WTC11 (cell line): ENCODE data around the gene KDM1B. TPM values are rescaled to one million over a fixed set of nuclear protein-coding genes. Genes with fewer than 3 reads are reported as not detected.

Experiments used
- ATAC-seq: fragments of 200-7000 bp; cut with Tn5 transposase; 2 replicates; pipeline ENCODE4 v1.10.0; 2021; ENCODE audit warnings: mild to moderate bottlenecking, moderate library complexity
- CTCF ChIA-PET: fragments of 300-600 bp; sonication (Branson Sonifier 250); formaldehyde crosslinking; loops from one replicate; lab custom pipeline; 2021; ENCODE audit warnings: antibody characterized with exemption; lab: Charles Lee
- POLR2A ChIA-PET: fragments of 350-600 bp; sonication (Branson Sonifier 250); formaldehyde crosslinking; loops from one replicate; lab custom pipeline; 2021; ENCODE audit warnings: antibody characterized with exemption; lab: Charles Lee
- DNase-seq: peaks from one replicate; pipeline ENCODE4 v3.0.0; 2021; ENCODE audit warnings: low spot score
- H3K27ac Mint-ChIP-seq: 2 replicates; pipeline ENCODE4 v1.8.0; 2021; ENCODE audit warnings: mixed read lengths
- H3K27me3 Mint-ChIP-seq: 2 replicates; pipeline ENCODE4 v1.8.0; 2021; ENCODE audit warnings: low read depth, mild to moderate bottlenecking, moderate library complexity, mixed read lengths
- H3K36me3 Mint-ChIP-seq: 2 replicates; pipeline ENCODE4 v1.8.0; 2021; ENCODE audit warnings: mixed read lengths
- H3K4me1 Mint-ChIP-seq: 2 replicates; pipeline ENCODE4 v1.8.0; 2022; ENCODE audit warnings: mixed read lengths
- H3K4me3 Mint-ChIP-seq: 2 replicates; pipeline ENCODE4 v1.8.0; 2021; ENCODE audit warnings: mild to moderate bottlenecking, moderate library complexity, mixed read lengths
- H3K9me3 Mint-ChIP-seq: 2 replicates; pipeline ENCODE4 v1.8.0; 2021; ENCODE audit warnings: mixed read lengths
- ETV6 ChIP-seq: sonication (generic); formaldehyde crosslinking; IDR thresholded peaks from 2 replicates; pipeline ENCODE4 v1.8.1; 2022; ENCODE audit warnings: mild to moderate bottlenecking, missing genetic modification reagents
- GABPB1 ChIP-seq: sonication (generic); formaldehyde crosslinking; IDR thresholded peaks from 2 replicates; pipeline ENCODE4 v1.8.1; 2023; ENCODE audit warnings: mild to moderate bottlenecking, missing genetic modification reagents
- HMGA2 ChIP-seq: fragments of 250-450 bp; sonication (Bioruptor Pico); IDR thresholded peaks from 2 replicates; pipeline ENCODE4 v1.4.0; 2021; ENCODE audit warnings: mild to moderate bottlenecking, moderate library complexity
- NFATC4 ChIP-seq: fragments of 250-450 bp; sonication (Bioruptor Pico); IDR thresholded peaks from 2 replicates; pipeline ENCODE4 v1.9.0; 2021; ENCODE audit warnings: mild to moderate bottlenecking
- TCF7 ChIP-seq: sonication (generic); formaldehyde crosslinking; IDR thresholded peaks from 2 replicates; pipeline ENCODE4 v1.8.0; 2022; ENCODE audit warnings: mild to moderate bottlenecking, low read depth, missing genetic modification reagents, moderate library complexity
- ZNF232 ChIP-seq: sonication (generic); formaldehyde crosslinking; IDR thresholded peaks from 2 replicates; pipeline ENCODE4 v1.8.0; 2022; ENCODE audit warnings: mild to moderate bottlenecking, missing genetic modification reagents
- ZNF263 ChIP-seq: sonication (generic); formaldehyde crosslinking; IDR thresholded peaks from 2 replicates; pipeline ENCODE4 v1.8.1; 2022; ENCODE audit warnings: low read depth, mild to moderate bottlenecking, moderate library complexity, missing genetic modification reagents
- total RNA-seq: library from RNA; stranded (reverse); gene quantifications from 3 replicates; pipeline ENCODE4 v1.2.3, GENCODE V29; 2021
- TF ChIP-seq, protein P1 (sequence below): sonication (generic); formaldehyde crosslinking; IDR thresholded peaks from 2 replicates; pipeline ENCODE4 v1.8.0; 2023; ENCODE audit warnings: mild to moderate bottlenecking, missing genetic modification reagents
- TF ChIP-seq, protein P2 (sequence below): sonication (generic); formaldehyde crosslinking; IDR thresholded peaks from 2 replicates; pipeline ENCODE4 v1.8.0; 2022; ENCODE audit warnings: mild to moderate bottlenecking, missing genetic modification reagents
- TF ChIP-seq, protein P3 (sequence below): sonication (generic); formaldehyde crosslinking; IDR thresholded peaks from 2 replicates; pipeline ENCODE4 v1.8.0; 2023; ENCODE audit warnings: missing genetic modification reagents, mild to moderate bottlenecking, borderline replicate concordance

Gene KDM1B
- total RNA-seq, 1 experiment from 2014 or later = 6.7 TPM

DNA sequence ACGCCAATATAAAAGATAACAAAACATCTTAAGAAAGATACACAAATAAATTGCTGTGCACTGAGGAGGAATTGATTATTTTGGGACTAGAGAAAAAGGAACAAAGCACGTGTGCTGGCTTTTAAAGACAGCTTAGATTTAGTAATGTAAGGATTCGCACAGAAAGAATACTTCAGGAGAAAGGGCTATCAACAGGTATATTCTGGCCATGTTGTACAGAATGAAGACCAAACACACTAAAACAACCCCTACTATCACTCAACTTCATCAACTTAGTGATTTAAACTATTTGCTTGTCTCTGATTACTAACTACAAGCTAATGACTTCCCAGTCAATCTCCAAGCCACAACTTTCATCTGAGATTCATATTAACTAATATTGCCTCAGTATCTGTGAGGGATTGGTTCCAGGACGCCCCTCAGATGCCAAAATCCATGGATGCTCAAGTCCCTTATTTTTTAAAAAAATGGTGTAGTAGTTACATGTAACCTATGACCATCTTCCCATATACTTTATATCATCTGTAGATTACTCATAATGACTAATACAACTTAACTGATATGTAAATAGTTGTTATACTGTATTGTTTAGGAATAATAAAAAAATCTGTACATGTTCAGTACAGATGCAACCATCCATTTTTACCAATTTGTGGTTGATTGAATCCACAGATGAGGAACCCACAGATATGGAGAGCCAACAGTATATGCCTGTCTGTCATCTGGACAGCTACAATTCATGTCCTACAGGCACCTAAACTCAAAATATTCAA is 104.6 kb downstream of the KDM1B start:
- ATAC-seq = no peak
- Mint-ChIP-seq H3K36me3 (peaks cover 69% of the 10 kb centered on the region), H3K27me3 (no peaks in the 10 kb centered on the region), H3K9me3 (no peaks in the 10 kb centered on the region), H3K4me3 (peak overlapping the region; percentile 94), H3K4me1 (peaks cover 43% of the 10 kb centered on the region), H3K27ac (peak overlapping the region; percentile 83)
- CTCF ChIA-PET = interaction anchor here (0.6 kb wide), 1 partner anchor 21 kb away, joined by 6 read pairs; no protein-coding TSS in a partner anchor
- no peak for DNase-seq
- POLR2A ChIA-PET = interaction anchor here (0.6 to 0.7 kb wide), 2 partner anchors 42 to 1053 kb away, joined by 5 to 11 read pairs; no protein-coding TSS in a partner anchor
- TF ChIP-seq, protein P1, sequence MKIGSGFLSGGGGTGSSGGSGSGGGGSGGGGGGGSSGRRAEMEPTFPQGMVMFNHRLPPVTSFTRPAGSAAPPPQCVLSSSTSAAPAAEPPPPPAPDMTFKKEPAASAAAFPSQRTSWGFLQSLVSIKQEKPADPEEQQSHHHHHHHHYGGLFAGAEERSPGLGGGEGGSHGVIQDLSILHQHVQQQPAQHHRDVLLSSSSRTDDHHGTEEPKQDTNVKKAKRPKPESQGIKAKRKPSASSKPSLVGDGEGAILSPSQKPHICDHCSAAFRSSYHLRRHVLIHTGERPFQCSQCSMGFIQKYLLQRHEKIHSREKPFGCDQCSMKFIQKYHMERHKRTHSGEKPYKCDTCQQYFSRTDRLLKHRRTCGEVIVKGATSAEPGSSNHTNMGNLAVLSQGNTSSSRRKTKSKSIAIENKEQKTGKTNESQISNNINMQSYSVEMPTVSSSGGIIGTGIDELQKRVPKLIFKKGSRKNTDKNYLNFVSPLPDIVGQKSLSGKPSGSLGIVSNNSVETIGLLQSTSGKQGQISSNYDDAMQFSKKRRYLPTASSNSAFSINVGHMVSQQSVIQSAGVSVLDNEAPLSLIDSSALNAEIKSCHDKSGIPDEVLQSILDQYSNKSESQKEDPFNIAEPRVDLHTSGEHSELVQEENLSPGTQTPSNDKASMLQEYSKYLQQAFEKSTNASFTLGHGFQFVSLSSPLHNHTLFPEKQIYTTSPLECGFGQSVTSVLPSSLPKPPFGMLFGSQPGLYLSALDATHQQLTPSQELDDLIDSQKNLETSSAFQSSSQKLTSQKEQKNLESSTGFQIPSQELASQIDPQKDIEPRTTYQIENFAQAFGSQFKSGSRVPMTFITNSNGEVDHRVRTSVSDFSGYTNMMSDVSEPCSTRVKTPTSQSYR (CRISPR knock-in tag) = no peak
- TF ChIP-seq ZNF232 (CRISPR knock-in tag) = no peak
- TF ChIP-seq ETV6 (CRISPR knock-in tag) = no peak

DNA sequence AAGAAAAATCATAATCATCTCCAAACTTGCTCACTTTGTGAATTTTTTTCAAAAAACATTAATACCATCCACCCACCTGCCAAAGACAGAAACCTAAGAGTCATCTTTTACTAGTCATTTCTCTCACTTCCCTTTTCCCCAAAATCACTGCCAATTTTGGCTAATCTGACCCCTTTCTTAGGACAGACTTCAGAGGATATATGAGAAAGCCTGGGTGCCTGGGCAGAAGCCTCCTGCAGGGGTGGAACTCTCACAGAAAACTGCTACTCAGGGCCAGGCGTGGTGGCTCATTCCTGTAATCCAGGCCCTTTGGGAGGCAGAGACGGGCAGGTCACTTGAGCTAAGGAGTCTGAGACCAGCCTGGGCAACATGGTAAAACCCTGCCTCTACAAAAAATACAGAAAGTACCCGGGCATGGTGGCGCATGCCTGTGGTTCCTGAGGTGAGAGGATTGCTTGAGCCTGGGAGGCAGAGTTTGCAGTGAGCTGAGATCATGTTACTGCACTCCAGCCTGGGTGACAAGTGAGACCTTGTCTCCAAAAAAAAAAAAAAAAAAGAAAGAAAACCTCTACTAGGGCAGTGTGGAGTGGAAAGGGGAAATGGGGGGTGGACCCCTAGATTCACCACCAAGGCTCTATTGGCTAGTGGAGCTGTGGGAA is 105.4 kb downstream of the KDM1B start:
- ATAC-seq (0 out of 2 replicates have a peak, but pooled peaks have one; percentile 3), DNase-seq (no peak)
- H3K4me1 Mint-ChIP-seq = peaks cover 47% of the 10 kb centered on the region
- no peaks in the 10 kb centered on the region for H3K9me3 Mint-ChIP-seq
- POLR2A ChIA-PET = interaction anchor here (0.6 to 0.8 kb wide), 4 partner anchors 42 to 1052 kb away, joined by 3 to 11 read pairs (median 4); no protein-coding TSS in a partner anchor
- peak overlapping the region; percentile 83 for H3K27ac Mint-ChIP-seq
- H3K27me3 Mint-ChIP-seq = no peaks in the 10 kb centered on the region
- peaks cover 61% of the 10 kb centered on the region for H3K36me3 Mint-ChIP-seq
- peak overlapping the region; percentile 94 for H3K4me3 Mint-ChIP-seq
- CTCF ChIA-PET = interaction anchor here (0.7 to 1.2 kb wide), 3 partner anchors 63 to 246 kb away, joined by 4 to 8 read pairs (median 4); no protein-coding TSS in a partner anchor
- TF ChIP-seq ETV6 (CRISPR knock-in tag) (peak; percentile 41; the same call in 1 of the 2 replicates), GABPB1 (no peak)

DNA sequence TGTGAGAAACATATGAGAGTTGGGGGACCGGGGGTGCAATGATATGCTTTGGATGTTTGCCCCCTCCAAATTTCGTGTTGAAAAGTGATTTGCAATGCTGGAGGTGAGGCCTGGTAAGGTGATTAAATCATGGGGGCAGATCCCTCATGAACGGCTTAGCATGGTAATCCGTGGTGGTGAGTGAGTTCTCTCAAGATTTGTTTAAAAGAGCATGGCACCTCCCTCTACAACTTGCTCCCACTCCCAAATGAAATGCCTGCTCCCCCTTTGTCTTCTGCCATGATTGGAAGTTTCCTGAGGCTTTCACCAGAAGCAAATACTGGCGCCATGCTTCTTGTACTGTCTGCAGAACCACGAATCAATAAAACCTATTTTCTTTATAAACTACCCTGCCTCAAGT is 106.7 kb downstream of the KDM1B start:
- ChIA-PET CTCF (no interaction called here), POLR2A (no interaction called here)
- TF ChIP-seq NFATC4 (CRISPR knock-in tag) (no peak), HMGA2 (CRISPR knock-in tag) (no peak), ZNF263 (CRISPR knock-in tag) (no peak), TCF7 (CRISPR knock-in tag) (no peak)
- TF ChIP-seq, protein P2, sequence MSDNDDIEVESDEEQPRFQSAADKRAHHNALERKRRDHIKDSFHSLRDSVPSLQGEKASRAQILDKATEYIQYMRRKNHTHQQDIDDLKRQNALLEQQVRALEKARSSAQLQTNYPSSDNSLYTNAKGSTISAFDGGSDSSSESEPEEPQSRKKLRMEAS (CRISPR knock-in tag) = no peak
- TF ChIP-seq, protein P3, sequence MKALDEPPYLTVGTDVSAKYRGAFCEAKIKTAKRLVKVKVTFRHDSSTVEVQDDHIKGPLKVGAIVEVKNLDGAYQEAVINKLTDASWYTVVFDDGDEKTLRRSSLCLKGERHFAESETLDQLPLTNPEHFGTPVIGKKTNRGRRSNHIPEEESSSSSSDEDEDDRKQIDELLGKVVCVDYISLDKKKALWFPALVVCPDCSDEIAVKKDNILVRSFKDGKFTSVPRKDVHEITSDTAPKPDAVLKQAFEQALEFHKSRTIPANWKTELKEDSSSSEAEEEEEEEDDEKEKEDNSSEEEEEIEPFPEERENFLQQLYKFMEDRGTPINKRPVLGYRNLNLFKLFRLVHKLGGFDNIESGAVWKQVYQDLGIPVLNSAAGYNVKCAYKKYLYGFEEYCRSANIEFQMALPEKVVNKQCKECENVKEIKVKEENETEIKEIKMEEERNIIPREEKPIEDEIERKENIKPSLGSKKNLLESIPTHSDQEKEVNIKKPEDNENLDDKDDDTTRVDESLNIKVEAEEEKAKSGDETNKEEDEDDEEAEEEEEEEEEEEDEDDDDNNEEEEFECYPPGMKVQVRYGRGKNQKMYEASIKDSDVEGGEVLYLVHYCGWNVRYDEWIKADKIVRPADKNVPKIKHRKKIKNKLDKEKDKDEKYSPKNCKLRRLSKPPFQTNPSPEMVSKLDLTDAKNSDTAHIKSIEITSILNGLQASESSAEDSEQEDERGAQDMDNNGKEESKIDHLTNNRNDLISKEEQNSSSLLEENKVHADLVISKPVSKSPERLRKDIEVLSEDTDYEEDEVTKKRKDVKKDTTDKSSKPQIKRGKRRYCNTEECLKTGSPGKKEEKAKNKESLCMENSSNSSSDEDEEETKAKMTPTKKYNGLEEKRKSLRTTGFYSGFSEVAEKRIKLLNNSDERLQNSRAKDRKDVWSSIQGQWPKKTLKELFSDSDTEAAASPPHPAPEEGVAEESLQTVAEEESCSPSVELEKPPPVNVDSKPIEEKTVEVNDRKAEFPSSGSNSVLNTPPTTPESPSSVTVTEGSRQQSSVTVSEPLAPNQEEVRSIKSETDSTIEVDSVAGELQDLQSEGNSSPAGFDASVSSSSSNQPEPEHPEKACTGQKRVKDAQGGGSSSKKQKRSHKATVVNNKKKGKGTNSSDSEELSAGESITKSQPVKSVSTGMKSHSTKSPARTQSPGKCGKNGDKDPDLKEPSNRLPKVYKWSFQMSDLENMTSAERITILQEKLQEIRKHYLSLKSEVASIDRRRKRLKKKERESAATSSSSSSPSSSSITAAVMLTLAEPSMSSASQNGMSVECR (CRISPR knock-in tag) = no peak
- Mint-ChIP-seq H3K9me3 (no peaks in the 10 kb centered on the region), H3K36me3 (peaks cover 51% of the 10 kb centered on the region), H3K27me3 (no peaks in the 10 kb centered on the region), H3K4me1 (peaks cover 49% of the 10 kb centered on the region), H3K4me3 (peak overlapping the region; percentile 94), H3K27ac (peak overlapping the region; percentile 83)
- no peak for ATAC-seq
- DNase-seq = no peak
